Sigmoid colon (tissue), 4 donors: ENCODE data around the gene LRP1B.

Source experiments
- CTCF ChIP-seq, 4 experiments: fragments of 450-650 bp in 3 of 4; fragments of 200-600 bp in 1 of 4; IDR thresholded peaks; one replicate each; pipeline ENCODE4 v1.5.1; 2016 to 2019; ENCODE audit warnings: antibody characterized with exemption in 4 of 4, mild to moderate bottlenecking in 3 of 4, moderate library complexity in 2 of 4
- POLR2A ChIP-seq, 2 donors: fragments of 450-650 bp; IDR thresholded peaks; one replicate each; pipeline ENCODE4 v1.6.1; 2016; ENCODE audit warnings: antibody characterized with exemption in 2 of 2, mild to moderate bottlenecking in 2 of 2, moderate library complexity in 2 of 2
- POLR2AphosphoS5 ChIP-seq, 4 donors: sonication (generic); formaldehyde crosslinking; IDR thresholded peaks; one replicate each; pipeline ENCODE4 v1.6.1; 2017; ENCODE audit warnings: antibody characterized with exemption in 4 of 4

- TF ChIP-seq CTCF (IDR thresholded peaks at IDR 0.05) (no peak), POLR2AphosphoS5 (IDR thresholded peaks at IDR 0.05) (no peak), POLR2A (IDR thresholded peaks at IDR 0.05) (no peak)
These were observed 30.5 kb downstream of the LRP1B start for GRCh38 chr2:142100139-142100873.
